HepG2 (cell line): ENCODE data around the gene MRPL38. TPM values are rescaled to one million over a fixed set of nuclear protein-coding genes. Genes with fewer than 3 reads are reported as not detected.
A peak's percentile ranks its signal among the peaks of the same experiment; 100 is the strongest.

Experiments used
- HOXD1 ChIP-seq: sonication (generic); formaldehyde crosslinking; IDR thresholded peaks from 2 replicates; pipeline ENCODE4 v1.5.0; 2020; ENCODE audit warnings: missing genetic modification reagents
- MED8 ChIP-seq: sonication (generic); formaldehyde crosslinking; IDR thresholded peaks from 2 replicates; pipeline ENCODE4 v1.8.1; 2023; ENCODE audit warnings: mild to moderate bottlenecking, missing genetic modification reagents; ENCODE audit not compliant: insufficient replicate concordance
- NCOA1 ChIP-seq: sonication (generic); formaldehyde crosslinking; IDR thresholded peaks from 2 replicates; pipeline ENCODE4 v1.9.0; 2021; ENCODE audit warnings: missing genetic modification reagents
- RCOR2 ChIP-seq: IDR thresholded peaks from 2 replicates; pipeline ENCODE4 v1.6.1; 2016; ENCODE audit warnings: missing biosample characterization, missing genetic modification reagents
- REL ChIP-seq: sonication (generic); formaldehyde crosslinking; conservative IDR thresholded peaks from 2 replicates; pipeline ENCODE4 v1.8.0; 2022; ENCODE audit warnings: mild to moderate bottlenecking, missing genetic modification reagents, moderate library complexity
- STAT5B ChIP-seq: sonication (generic); formaldehyde crosslinking; IDR thresholded peaks from 2 replicates; pipeline ENCODE4 v1.4.0; 2020; ENCODE audit warnings: missing genetic modification reagents
- TEAD2 ChIP-seq: sonication (generic); formaldehyde crosslinking; IDR thresholded peaks from 2 replicates; pipeline ENCODE4 v1.9.0; 2021; ENCODE audit warnings: missing genetic modification reagents
- TOPORS ChIP-seq: sonication (generic); formaldehyde crosslinking; IDR thresholded peaks from 2 replicates; pipeline ENCODE4 v1.8.0; 2023; ENCODE audit warnings: mild to moderate bottlenecking, missing genetic modification reagents
- ZBTB20 ChIP-seq: sonication (generic); formaldehyde crosslinking; IDR thresholded peaks from 2 replicates; pipeline ENCODE4 v1.8.1; 2023; ENCODE audit warnings: missing genetic modification reagents, low read depth, mild to moderate bottlenecking, borderline replicate concordance
- ZNF232 ChIP-seq: sonication (generic); formaldehyde crosslinking; IDR thresholded peaks from 2 replicates; pipeline ENCODE4 v1.4.0; 2020; ENCODE audit warnings: missing genetic modification reagents, borderline replicate concordance
- ZNF598 ChIP-seq: sonication (generic); formaldehyde crosslinking; IDR thresholded peaks from 2 replicates; pipeline ENCODE4 v1.5.1; 2020; ENCODE audit warnings: mild to moderate bottlenecking, missing genetic modification reagents, borderline replicate concordance
- ZNF605 ChIP-seq: sonication (generic); formaldehyde crosslinking; IDR thresholded peaks from 2 replicates; pipeline ENCODE4 v1.8.0; 2022; ENCODE audit warnings: mild to moderate bottlenecking, missing genetic modification reagents
- ZNF674 ChIP-seq: sonication (generic); formaldehyde crosslinking; IDR thresholded peaks from 2 replicates; pipeline ENCODE4 v1.5.0; 2020; ENCODE audit warnings: low read depth, mild to moderate bottlenecking, missing genetic modification reagents
- ZNF720 ChIP-seq: sonication (generic); formaldehyde crosslinking; IDR thresholded peaks from 2 replicates; pipeline ENCODE4 v1.4.0; 2020; ENCODE audit warnings: missing genetic modification reagents
- ZNF761 ChIP-seq: sonication (generic); formaldehyde crosslinking; conservative IDR thresholded peaks from 2 replicates; pipeline ENCODE4 v1.4.0; 2020; ENCODE audit warnings: mild to moderate bottlenecking, missing genetic modification reagents
- ZNF788 ChIP-seq: sonication (generic); formaldehyde crosslinking; IDR thresholded peaks from 2 replicates; pipeline ENCODE4 v1.5.0; 2020; ENCODE audit warnings: mild to moderate bottlenecking, missing genetic modification reagents, borderline replicate concordance
- polyA plus RNA-seq, 8 experiments: library from polyadenylated mRNA; depleted of rRNA in 3 of 8; stranded (reverse) in 7 of 8; unstranded in 1 of 8; fragments of >200 nt; fragmentation: Illumina TruSeq in 4 of 8; extraction: Trizol in 4 of 8; gene quantifications; 2 replicates each; pipeline versions ENCODE4 v1.2.1 to v1.2.3, GENCODE V29; 2011 to 2016; ENCODE audit warnings: low read depth in 4 of 8, missing spikeins in 1 of 8, mixed read lengths in 1 of 8; ENCODE audit not compliant: insufficient read depth in 1 of 8
- total RNA-seq, 5 experiments: library from RNA; depleted of rRNA; stranded (reverse); fragments of >200 nt; fragmentation: Illumina TruSeq; extraction: Trizol; gene quantifications; 2 replicates each; pipeline ENCODE4 v1.2.3, GENCODE V29; 2016; ENCODE audit warnings: low read depth in 1 of 5
- TF ChIP-seq, protein P1 (sequence below): sonication (generic); formaldehyde crosslinking; IDR thresholded peaks from 2 replicates; pipeline ENCODE4 v1.8.0; 2022; ENCODE audit warnings: missing genetic modification reagents, mild to moderate bottlenecking, moderate library complexity, borderline replicate concordance
- TF ChIP-seq, protein P2 (sequence below): IDR thresholded peaks from 2 replicates; pipeline ENCODE4 v1.6.1; 2012; ENCODE audit warnings: low read length, improper control_type of control experiment
- TF ChIP-seq, protein P3 (sequence below): sonication (generic); formaldehyde crosslinking; IDR thresholded peaks from 2 replicates; pipeline ENCODE4 v1.4.0; 2020; ENCODE audit warnings: missing genetic modification reagents
- TF ChIP-seq, protein P4 (sequence below): IDR thresholded peaks from 2 replicates; pipeline ENCODE4 v1.6.1; 2016; ENCODE audit warnings: mild to moderate bottlenecking, missing biosample characterization, missing genetic modification reagents

MRPL38 gene
- total and polyA plus RNA-seq, 2 of the 13 experiments (the other 11 are each of a cell fraction or from before 2014, with no cell fraction given) = 83.7 to 125 TPM

DNA sequence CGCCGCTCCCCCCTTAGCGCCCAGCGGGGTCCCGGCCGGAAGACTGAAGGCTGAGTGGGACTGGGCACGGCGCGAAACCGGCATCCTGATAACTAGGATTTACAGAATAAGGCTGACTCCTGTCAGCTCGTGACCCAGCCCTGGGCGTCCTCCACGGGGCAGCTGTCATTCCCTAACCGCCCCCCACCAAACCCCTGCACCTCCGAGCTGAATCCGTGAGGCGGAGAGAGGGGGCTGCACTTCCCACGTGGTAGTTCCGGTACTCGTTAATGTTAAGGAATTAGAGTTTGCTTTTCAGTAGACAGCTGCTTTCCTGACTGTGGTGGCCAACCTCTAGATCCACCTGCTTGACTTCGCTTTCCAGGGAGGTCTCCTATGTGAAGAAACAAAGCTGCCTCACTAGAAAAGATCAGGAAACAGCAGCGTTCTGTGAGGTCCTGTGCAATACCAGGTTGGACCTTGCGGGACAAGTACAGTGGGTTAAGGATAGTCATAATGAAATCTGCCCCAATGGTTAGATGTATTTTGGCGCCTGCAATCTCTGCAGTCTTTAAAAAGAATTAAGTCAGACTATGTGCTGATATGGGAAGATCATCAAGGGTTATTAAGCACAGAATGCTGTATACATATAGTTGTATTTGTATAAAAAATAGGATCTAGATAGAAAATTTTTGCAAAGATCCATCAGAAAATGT, 48.5 kb downstream of the MRPL38 start (continued):
- TF ChIP-seq MED8 (no peak), ZNF720 (CRISPR knock-in tag) (no peak), ZNF674 (CRISPR knock-in tag) (peak; percentile 66; the same call in 1 of the 2 replicates), ZNF598 (CRISPR knock-in tag) (peak; percentile 5; the same call in 1 of the 2 replicates), RCOR2 (no peak), NCOA1 (CRISPR knock-in tag) (0 out of 2 replicates have a peak, but pooled peaks have one; percentile 5), TOPORS (0 out of 2 replicates have a peak, but pooled peaks have one; percentile 39), ZNF788 (CRISPR knock-in tag) (peak; percentile 10; the same call in 1 of the 2 replicates), ZNF761 (CRISPR knock-in tag) (no peak), TEAD2 (CRISPR knock-in tag) (no peak), STAT5B (CRISPR knock-in tag) (no peak), ZNF605 (CRISPR knock-in tag) (no peak), REL (CRISPR knock-in tag) (0 out of 2 replicates have a peak, but pooled peaks have one; percentile 12), HOXD1 (CRISPR knock-in tag) (0 out of 2 replicates have a peak, but pooled peaks have one; percentile 16), ZBTB20 (CRISPR knock-in tag) (no peak), ZNF232 (0 out of 2 replicates have a peak, but pooled peaks have one; percentile 18)
- TF ChIP-seq, protein P1, sequence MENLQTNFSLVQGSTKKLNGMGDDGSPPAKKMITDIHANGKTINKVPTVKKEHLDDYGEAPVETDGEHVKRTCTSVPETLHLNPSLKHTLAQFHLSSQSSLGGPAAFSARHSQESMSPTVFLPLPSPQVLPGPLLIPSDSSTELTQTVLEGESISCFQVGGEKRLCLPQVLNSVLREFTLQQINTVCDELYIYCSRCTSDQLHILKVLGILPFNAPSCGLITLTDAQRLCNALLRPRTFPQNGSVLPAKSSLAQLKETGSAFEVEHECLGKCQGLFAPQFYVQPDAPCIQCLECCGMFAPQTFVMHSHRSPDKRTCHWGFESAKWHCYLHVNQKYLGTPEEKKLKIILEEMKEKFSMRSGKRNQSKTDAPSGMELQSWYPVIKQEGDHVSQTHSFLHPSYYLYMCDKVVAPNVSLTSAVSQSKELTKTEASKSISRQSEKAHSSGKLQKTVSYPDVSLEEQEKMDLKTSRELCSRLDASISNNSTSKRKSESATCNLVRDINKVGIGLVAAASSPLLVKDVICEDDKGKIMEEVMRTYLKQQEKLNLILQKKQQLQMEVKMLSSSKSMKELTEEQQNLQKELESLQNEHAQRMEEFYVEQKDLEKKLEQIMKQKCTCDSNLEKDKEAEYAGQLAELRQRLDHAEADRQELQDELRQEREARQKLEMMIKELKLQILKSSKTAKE (CRISPR knock-in tag) = peak; percentile 42
- TF ChIP-seq, protein P2, sequence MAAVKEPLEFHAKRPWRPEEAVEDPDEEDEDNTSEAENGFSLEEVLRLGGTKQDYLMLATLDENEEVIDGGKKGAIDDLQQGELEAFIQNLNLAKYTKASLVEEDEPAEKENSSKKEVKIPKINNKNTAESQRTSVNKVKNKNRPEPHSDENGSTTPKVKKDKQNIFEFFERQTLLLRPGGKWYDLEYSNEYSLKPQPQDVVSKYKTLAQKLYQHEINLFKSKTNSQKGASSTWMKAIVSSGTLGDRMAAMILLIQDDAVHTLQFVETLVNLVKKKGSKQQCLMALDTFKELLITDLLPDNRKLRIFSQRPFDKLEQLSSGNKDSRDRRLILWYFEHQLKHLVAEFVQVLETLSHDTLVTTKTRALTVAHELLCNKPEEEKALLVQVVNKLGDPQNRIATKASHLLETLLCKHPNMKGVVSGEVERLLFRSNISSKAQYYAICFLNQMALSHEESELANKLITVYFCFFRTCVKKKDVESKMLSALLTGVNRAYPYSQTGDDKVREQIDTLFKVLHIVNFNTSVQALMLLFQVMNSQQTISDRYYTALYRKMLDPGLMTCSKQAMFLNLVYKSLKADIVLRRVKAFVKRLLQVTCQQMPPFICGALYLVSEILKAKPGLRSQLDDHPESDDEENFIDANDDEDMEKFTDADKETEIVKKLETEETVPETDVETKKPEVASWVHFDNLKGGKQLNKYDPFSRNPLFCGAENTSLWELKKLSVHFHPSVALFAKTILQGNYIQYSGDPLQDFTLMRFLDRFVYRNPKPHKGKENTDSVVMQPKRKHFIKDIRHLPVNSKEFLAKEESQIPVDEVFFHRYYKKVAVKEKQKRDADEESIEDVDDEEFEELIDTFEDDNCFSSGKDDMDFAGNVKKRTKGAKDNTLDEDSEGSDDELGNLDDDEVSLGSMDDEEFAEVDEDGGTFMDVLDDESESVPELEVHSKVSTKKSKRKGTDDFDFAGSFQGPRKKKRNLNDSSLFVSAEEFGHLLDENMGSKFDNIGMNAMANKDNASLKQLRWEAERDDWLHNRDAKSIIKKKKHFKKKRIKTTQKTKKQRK = no peak
- TF ChIP-seq, protein P3, sequence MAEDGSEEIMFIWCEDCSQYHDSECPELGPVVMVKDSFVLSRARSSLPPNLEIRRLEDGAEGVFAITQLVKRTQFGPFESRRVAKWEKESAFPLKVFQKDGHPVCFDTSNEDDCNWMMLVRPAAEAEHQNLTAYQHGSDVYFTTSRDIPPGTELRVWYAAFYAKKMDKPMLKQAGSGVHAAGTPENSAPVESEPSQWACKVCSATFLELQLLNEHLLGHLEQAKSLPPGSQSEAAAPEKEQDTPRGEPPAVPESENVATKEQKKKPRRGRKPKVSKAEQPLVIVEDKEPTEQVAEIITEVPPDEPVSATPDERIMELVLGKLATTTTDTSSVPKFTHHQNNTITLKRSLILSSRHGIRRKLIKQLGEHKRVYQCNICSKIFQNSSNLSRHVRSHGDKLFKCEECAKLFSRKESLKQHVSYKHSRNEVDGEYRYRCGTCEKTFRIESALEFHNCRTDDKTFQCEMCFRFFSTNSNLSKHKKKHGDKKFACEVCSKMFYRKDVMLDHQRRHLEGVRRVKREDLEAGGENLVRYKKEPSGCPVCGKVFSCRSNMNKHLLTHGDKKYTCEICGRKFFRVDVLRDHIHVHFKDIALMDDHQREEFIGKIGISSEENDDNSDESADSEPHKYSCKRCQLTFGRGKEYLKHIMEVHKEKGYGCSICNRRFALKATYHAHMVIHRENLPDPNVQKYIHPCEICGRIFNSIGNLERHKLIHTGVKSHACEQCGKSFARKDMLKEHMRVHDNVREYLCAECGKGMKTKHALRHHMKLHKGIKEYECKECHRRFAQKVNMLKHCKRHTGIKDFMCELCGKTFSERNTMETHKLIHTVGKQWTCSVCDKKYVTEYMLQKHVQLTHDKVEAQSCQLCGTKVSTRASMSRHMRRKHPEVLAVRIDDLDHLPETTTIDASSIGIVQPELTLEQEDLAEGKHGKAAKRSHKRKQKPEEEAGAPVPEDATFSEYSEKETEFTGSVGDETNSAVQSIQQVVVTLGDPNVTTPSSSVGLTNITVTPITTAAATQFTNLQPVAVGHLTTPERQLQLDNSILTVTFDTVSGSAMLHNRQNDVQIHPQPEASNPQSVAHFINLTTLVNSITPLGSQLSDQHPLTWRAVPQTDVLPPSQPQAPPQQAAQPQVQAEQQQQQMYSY = no peak
- TF ChIP-seq, protein P4, sequence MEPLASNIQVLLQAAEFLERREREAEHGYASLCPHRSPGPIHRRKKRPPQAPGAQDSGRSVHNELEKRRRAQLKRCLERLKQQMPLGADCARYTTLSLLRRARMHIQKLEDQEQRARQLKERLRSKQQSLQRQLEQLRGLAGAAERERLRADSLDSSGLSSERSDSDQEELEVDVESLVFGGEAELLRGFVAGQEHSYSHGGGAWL (CRISPR knock-in tag) = 0 out of 2 replicates have a peak, but pooled peaks have one; percentile 9
